ENCODE measurements around the gene LIPC. TPM values are rescaled to one million over a fixed set of nuclear protein-coding genes. Genes with fewer than 3 reads are reported as not detected.

The LIPC gene
- total and polyA plus RNA-seq, 9 of the 15 experiments (the other 6 are each of a cell fraction or from before 2014, with no cell fraction given), result 0.07 to 0.41 (median 0.11) TPM; not detected in 2

DNA sequence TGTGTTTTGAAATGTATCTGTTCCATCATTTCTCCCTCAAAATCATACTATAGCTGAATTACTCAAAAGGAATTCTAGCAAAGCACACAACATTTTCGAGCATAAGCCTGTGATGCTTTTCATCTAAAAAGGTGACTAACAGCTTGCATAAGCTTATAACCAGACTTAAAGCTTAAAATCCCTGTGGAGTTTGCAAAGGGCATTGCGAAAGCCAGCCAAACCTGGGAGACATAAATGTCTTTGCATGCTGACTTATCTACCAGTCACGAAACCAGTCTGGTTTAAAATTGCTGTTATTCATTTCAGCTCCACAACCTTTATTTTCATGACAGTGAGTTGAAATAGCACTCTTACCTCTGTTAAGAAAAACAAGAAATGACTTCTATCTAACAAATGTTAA is 35.6 kb upstream of the LIPC start:
- Histone ChIP-seq H3K4me1 (replicated peaks in 1 of 2; ENCODE audit: control insufficient read depth in 2 of 2, insufficient read depth in 2 of 2, low read length in 2 of 2) (peaks cover 0 to 40% of the 10 kb centered on the region in 2 experiments; a peak in 3 of 5 replicates), H3K27ac (ENCODE audit: extremely low read depth, low read depth, low read length) (no peak overlapping the region), H3K27me3 (ENCODE audit: control insufficient read depth in 2 of 2, insufficient read depth in 2 of 2, low read length in 2 of 2) (no peaks in the 10 kb centered on the region), H3K9me1 (ENCODE audit: control insufficient read depth, insufficient read depth, low read length) (no peaks in the 10 kb centered on the region), H2AFZ (ENCODE audit: low read depth, low read length) (0 out of 2 replicates have a peak overlapping the region, but pooled peaks have one; percentile 18), H3K9ac (ENCODE audit: insufficient read depth in 1 of 2, low read depth in 2 of 2, low read length in 2 of 2) (no peak overlapping the region), H4K20me1 (replicated peaks; ENCODE audit: control insufficient read depth, insufficient read depth, low read length) (no peaks in the 10 kb centered on the region), H3K9me3 (replicated peaks; ENCODE audit: control insufficient read depth, insufficient read depth, low read depth, low read length) (no peaks in the 10 kb centered on the region; the same call in 1 of the 2 replicates), H3K36me3 (ENCODE audit: control insufficient read depth, insufficient read depth, low read length) (no peaks in the 10 kb centered on the region), H3K79me2 (ENCODE audit: control insufficient read depth, insufficient read depth, low read length) (no peaks in the 10 kb centered on the region), H3K4me3 (no peak overlapping the region), H3K4me2 (ENCODE audit: insufficient read depth, low read length) (no peak overlapping the region)
- in situ Hi-C loops (cut with MboI) (no loop called here), intact Hi-C loops (cut with micrococcal nuclease) (no loop called here)
- no peak for FAIRE-seq
- CTCF ChIA-PET (ENCODE audit: low intra/inter-chr PET ratio), result no interaction called here
- POLR2A ChIA-PET, result interaction anchor here (0.7 to 0.8 kb wide), 2 partner anchors 13 to 17 kb away, joined by 3 read pairs; no protein-coding TSS in a partner anchor
- TF ChIP-seq, protein P1, sequence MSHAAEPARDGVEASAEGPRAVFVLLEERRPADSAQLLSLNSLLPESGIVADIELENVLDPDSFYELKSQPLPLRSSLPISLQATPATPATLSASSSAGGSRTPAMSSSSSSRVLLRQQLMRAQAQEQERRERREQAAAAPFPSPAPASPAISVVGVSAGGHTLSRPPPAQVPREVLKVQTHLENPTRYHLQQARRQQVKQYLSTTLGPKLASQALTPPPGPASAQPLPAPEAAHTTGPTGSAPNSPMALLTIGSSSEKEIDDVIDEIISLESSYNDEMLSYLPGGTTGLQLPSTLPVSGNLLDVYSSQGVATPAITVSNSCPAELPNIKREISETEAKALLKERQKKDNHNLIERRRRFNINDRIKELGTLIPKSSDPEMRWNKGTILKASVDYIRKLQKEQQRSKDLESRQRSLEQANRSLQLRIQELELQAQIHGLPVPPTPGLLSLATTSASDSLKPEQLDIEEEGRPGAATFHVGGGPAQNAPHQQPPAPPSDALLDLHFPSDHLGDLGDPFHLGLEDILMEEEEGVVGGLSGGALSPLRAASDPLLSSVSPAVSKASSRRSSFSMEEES (CRISPR knock-in tag; IDR thresholded peaks at IDR 0.05), result no peak
- TF ChIP-seq MYC (IDR thresholded peaks at IDR 0.05; ENCODE audit: low read depth, low read length) (no peak), MYC (CRISPR knock-in tag; IDR thresholded peaks at IDR 0.05; ENCODE audit: borderline replicate concordance, low read depth) (no peak), CEBPG (CRISPR knock-in tag; IDR thresholded peaks at IDR 0.05) (no peak), CEBPG (tag; conservative IDR thresholded peaks at IDR 0.05 in 1 of 2, IDR thresholded peaks at IDR 0.05 in 1 of 2) (peak in 1 of 2 experiments; percentile 52; a peak in 1 of 4 replicates), CEBPB (tag; IDR thresholded peaks at IDR 0.05) (peak; percentile 89)
- no TSS peak for BruUV-seq (replicated peaks)
- no peak for ATAC-seq
- no peak for DNase-seq (ENCODE audit: extremely low read depth in 1 of 4, low spot score in 3 of 4)
- WGBS (ENCODE audit: insufficient coverage, low coverage, missing lambda C conversion rate), result 33% methylated on average over 3 of the region's 3 CpGs
